GM18858 (cell line): ENCODE data around the gene RRBP1.

Experiments used
- ATAC-seq: cut with Tn5 transposase; IDR thresholded peaks from one replicate; pipeline ENCODE4 v1.9.1; 2021; ENCODE audit not compliant: unreplicated experiment

RRBP1 gene

GRCh38 chr20:17624551-17625245 lies 57.3 kb downstream of the RRBP1 start:
- ATAC-seq: no peak

GRCh38 chr20:17624070-17624469 lies 58.0 kb downstream of the RRBP1 start:
- no peak for ATAC-seq

- ATAC-seq: no peak
These were observed 59.1 kb downstream of the RRBP1 start for GRCh38 chr20:17622851-17623508.

- ATAC-seq: no peak
These were observed 59.8 kb downstream of the RRBP1 start for GRCh38 chr20:17622086-17622850.

GRCh38 chr20:17621229-17621968 lies 60.6 kb downstream of the RRBP1 start:
- ATAC-seq: no peak

- no peak for ATAC-seq
These were observed 61.4 kb downstream of the RRBP1 start for GRCh38 chr20:17620371-17621228.

GRCh38 chr20:17619351-17620093 lies 62.5 kb downstream of the RRBP1 start:
- ATAC-seq: no peak

GRCh38 chr20:17618673-17619013 lies 63.4 kb downstream of the RRBP1 start:
- no peak for ATAC-seq

GRCh38 chr20:17617868-17618672 lies 64.0 kb downstream of the RRBP1 start:
- ATAC-seq: no peak

- ATAC-seq: no peak
These were observed 64.7 kb downstream of the RRBP1 start for GRCh38 chr20:17617212-17617867.

GRCh38 chr20:17616480-17617211 lies 65.4 kb downstream of the RRBP1 start:
- no peak for ATAC-seq

- no peak for ATAC-seq
These were observed 66.2 kb downstream of the RRBP1 start for GRCh38 chr20:17615645-17616479.

GRCh38 chr20:17614812-17615644 lies 67.0 kb downstream of the RRBP1 start:
- no peak for ATAC-seq

GRCh38 chr20:17614176-17614811 lies 67.7 kb downstream of the RRBP1 start:
- ATAC-seq: no peak

GRCh38 chr20:17613328-17614175 lies 68.5 kb downstream of the RRBP1 start:
- ATAC-seq: no peak
